Dendritic cell treated with granulocyte-macrophage colony-stimulating factor and Interleukin-4, amounts not matched to agents 40 ng/mL and 50 ng/mL, for 4 days (primary cell): ENCODE measurements around the gene CNGA3.
"Not testable (repeated sequence)": the region's sequence is repeated elsewhere in the genome, so short reads cannot be mapped to it uniquely, and the experiment has no call there.

Experiments used
- H3K27ac Mint-ChIP-seq: one replicate; pipeline ENCODE4 v1.8.0; 2022; ENCODE audit warnings: mild to moderate bottlenecking, mixed read lengths
- H3K27me3 Mint-ChIP-seq: one replicate; pipeline ENCODE4 v1.8.0; 2022; ENCODE audit warnings: mild to moderate bottlenecking, mixed read lengths
- H3K36me3 Mint-ChIP-seq: one replicate; pipeline ENCODE4 v1.8.0; 2022; ENCODE audit warnings: low read depth, mixed read lengths
- H3K4me1 Mint-ChIP-seq: one replicate; pipeline ENCODE4 v1.8.0; 2022; ENCODE audit warnings: low read depth, mixed read lengths
- H3K4me3 Mint-ChIP-seq: one replicate; pipeline ENCODE4 v1.8.0; 2022; ENCODE audit warnings: mild to moderate bottlenecking, moderate library complexity, mixed read lengths
- H3K9me3 Mint-ChIP-seq: one replicate; pipeline ENCODE4 v1.8.0; 2022; ENCODE audit warnings: mixed read lengths
- intact Hi-C: fragments of 100-400 bp; cut with micrococcal nuclease; formaldehyde crosslinking; loops from one replicate; pipeline ENCODE4 v1.15.0; 2022

Gene CNGA3

GRCh38 chr2:98311771-98312545, 34.3 kb upstream of the CNGA3 start:
- Mint-ChIP-seq H3K27me3 (peaks cover 47% of the 10 kb centered on the region), H3K9me3 (no peaks in the 10 kb centered on the region), H3K36me3 (no peaks in the 10 kb centered on the region), H3K27ac (no peak overlapping the region), H3K4me1 (no peaks in the 10 kb centered on the region), H3K4me3 (no peak overlapping the region)
- intact Hi-C loops, result no loop called here

DNA sequence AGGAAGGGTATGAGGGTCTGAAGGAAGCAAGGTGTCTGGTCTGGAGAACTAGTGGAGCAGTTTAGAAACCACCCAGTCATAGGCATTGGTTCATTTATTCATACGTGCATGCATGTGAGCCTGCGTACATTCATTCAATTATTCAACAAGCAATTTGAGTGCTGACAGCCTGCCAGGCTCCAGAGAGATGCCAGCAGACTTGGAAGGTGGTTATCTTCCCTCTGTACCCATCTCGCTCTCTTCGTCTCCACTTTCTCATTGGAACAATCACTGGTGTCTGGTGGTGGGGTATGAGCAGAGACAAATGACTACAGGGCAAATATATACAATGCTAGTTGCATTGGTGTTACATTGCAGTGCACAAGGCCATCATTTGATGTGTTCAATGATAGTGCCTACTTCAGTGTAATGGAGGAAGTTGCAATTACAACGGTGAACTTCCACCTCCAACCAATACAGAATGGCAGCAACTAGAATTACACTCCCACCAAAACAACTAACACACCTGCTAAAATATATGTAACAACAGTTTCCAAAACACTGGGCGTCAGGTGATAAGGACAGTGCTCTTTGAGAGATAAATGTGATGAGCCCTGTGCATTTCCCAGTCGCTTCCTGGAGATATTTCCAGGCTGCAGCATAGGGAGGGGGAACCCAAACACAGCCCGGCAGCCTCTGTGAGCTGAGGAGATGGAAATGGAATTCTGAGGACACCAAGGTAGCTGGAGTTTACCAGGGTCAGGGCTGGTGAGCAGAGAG, 32.6 kb upstream of the CNGA3 start:
- peaks cover 46% of the 10 kb centered on the region for H3K27me3 Mint-ChIP-seq
- H3K4me3 Mint-ChIP-seq, result no peak overlapping the region
- H3K9me3 Mint-ChIP-seq, result peaks cover 8% of the 10 kb centered on the region
- H3K4me1 Mint-ChIP-seq, result no peaks in the 10 kb centered on the region
- H3K36me3 Mint-ChIP-seq, result no peaks in the 10 kb centered on the region
- H3K27ac Mint-ChIP-seq, result no peak overlapping the region
- intact Hi-C loops, result no loop called here

- intact Hi-C loops, result no loop called here
- Mint-ChIP-seq H3K4me1 (no peaks in the 10 kb centered on the region), H3K27me3 (peaks cover 41% of the 10 kb centered on the region), H3K9me3 (peaks cover 14% of the 10 kb centered on the region), H3K27ac (no peak overlapping the region), H3K36me3 (no peaks in the 10 kb centered on the region), H3K4me3 (no peak overlapping the region)
These were observed 32.0 kb upstream of the CNGA3 start for GRCh38 chr2:98314251-98314650.

DNA sequence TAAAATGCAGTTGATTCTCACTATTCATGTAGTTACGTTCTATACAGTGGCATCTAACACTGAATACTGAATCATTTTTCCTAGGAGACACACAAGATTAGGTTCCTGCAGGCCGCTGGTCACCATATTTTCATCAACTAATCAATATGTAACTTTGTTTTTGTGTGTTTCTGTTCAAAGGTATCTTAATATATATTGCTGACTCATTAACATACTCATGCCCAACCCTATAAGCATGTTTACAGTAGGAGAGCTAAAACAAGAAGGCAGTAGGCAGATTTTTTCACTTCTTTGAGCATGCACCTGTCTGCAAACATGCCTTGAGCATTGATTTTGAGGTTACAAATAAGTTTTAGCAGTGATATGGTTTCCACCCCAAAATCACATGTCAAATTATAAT, 30.3 kb upstream of the CNGA3 start:
- Mint-ChIP-seq H3K36me3 (no peaks in the 10 kb centered on the region), H3K9me3 (peaks cover 31% of the 10 kb centered on the region), H3K27ac (no peak overlapping the region), H3K4me1 (no peaks in the 10 kb centered on the region), H3K4me3 (no peak overlapping the region), H3K27me3 (peaks cover 33% of the 10 kb centered on the region)
- intact Hi-C loops, result no loop called here

DNA sequence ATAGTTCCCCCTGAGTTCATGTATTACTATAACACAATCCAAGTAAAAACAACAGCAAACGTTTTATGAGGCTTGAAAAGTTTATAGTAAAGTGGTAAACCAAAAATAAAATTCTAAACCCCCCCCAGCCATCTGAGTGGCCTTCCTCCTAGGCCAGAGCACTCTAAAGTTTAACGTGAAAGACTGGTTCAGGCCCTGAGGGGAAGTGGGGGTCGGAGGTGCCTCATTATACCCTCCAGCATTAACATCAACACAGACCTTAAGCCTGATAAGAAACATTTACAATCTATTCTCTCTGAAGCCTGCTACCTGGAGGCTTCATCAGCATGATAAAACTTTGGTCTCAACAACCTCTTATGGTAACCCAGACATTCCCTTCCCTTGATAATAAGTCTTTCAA, 29.0 kb upstream of the CNGA3 start:
- H3K4me3 Mint-ChIP-seq, result no peak overlapping the region
- no peaks in the 10 kb centered on the region for H3K4me1 Mint-ChIP-seq
- H3K27me3 Mint-ChIP-seq, result peaks cover 24% of the 10 kb centered on the region
- no peak overlapping the region for H3K27ac Mint-ChIP-seq
- H3K36me3 Mint-ChIP-seq, result no peaks in the 10 kb centered on the region
- peaks cover 43% of the 10 kb centered on the region for H3K9me3 Mint-ChIP-seq
- intact Hi-C loops, result no loop called here

- H3K4me1 Mint-ChIP-seq, H3K36me3 Mint-ChIP-seq, H3K4me3 Mint-ChIP-seq, H3K27ac Mint-ChIP-seq, intact Hi-C loops: not testable (repeated sequence)
- Mint-ChIP-seq H3K27me3 (peaks cover 17% of the 10 kb centered on the region), H3K9me3 (peaks cover 61% of the 10 kb centered on the region)
These were observed 26.1 kb upstream of the CNGA3 start for GRCh38 chr2:98320171-98320570.

DNA sequence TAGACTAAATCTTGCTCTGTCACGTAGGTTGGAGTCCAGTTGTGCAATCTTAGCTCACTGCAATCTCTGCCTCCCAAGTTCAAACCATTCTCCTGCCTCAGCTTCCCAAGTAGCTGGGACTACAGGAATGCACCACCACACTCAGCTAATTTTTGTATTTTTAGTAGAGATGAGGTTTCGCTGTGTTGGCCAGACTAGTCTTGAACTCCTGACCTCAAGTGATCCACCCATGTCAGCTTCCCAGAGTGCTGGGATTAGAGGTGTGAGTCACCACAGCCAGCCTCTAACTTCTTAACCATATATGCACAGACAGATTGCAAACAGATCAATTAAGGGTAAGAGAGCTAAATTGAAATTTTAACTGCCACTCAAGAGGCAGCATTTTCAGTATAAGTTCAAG, 22.1 kb upstream of the CNGA3 start:
- Mint-ChIP-seq H3K27ac (no peak overlapping the region), H3K4me1 (no peaks in the 10 kb centered on the region), H3K36me3 (no peaks in the 10 kb centered on the region), H3K4me3 (no peak overlapping the region), H3K27me3 (peaks cover 20% of the 10 kb centered on the region), H3K9me3 (peaks cover 48% of the 10 kb centered on the region)
- intact Hi-C loops, result no loop called here

DNA sequence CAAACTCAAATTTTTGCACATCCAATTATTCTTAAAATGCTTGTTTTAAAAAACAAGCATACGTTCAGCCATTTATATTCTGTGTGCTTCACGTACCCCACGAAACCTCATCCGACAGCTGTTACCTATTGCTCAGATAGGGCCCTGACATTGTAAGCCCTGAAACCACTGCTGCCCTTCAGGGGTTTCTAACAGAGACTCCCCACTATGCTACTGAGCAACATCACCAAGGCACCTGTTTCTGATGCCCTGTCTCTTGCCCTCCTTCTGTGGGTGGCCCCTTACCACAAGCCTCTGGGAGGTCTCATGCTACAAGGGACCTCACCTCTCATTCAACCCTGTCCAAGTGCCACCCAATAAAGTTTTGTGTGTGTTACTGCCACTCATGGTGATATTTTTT, 18.5 kb upstream of the CNGA3 start:
- H3K27ac Mint-ChIP-seq, result no peak overlapping the region
- intact Hi-C loops, result no loop called here
- H3K36me3 Mint-ChIP-seq, result no peaks in the 10 kb centered on the region

DNA sequence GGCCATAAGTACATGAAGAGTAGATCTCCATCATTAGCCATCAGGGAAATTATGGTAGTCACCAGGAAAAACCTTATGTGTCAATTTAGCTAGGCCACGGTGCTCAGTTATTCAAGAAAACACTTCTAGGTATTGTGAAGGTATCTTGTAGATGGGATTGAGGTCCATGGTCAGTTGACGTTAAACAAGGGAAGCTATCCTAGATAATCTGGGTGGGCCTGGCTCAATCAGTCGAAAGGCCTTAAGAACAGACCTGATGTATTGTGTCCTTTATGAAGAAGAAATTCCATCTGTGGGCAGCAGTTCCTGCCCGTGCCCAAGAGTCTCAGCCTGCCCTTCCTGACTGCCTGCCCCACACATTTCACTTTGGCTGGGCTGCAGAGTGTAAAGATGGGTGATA, 16.7 kb upstream of the CNGA3 start:
- Mint-ChIP-seq H3K36me3 (no peaks in the 10 kb centered on the region), H3K27ac (no peak overlapping the region), H3K27me3 (peaks cover 28% of the 10 kb centered on the region), H3K9me3 (no peaks in the 10 kb centered on the region), H3K4me1 (no peaks in the 10 kb centered on the region), H3K4me3 (no peak overlapping the region)
- intact Hi-C loops, result no loop called here

More for the DNA sequence above, 18.5 kb upstream of the CNGA3 start:
- Mint-ChIP-seq H3K4me1 (no peaks in the 10 kb centered on the region), H3K27me3 (peaks cover 28% of the 10 kb centered on the region), H3K4me3 (no peak overlapping the region), H3K9me3 (peaks cover 12% of the 10 kb centered on the region)

GRCh38 chr2:98332989-98333388, 13.3 kb upstream of the CNGA3 start:
- Mint-ChIP-seq H3K36me3 (no peaks in the 10 kb centered on the region), H3K9me3 (no peaks in the 10 kb centered on the region), H3K27me3 (peaks cover 33% of the 10 kb centered on the region), H3K4me3 (no peak overlapping the region), H3K4me1 (no peaks in the 10 kb centered on the region), H3K27ac (no peak overlapping the region)
- intact Hi-C loops, result no loop called here

DNA sequence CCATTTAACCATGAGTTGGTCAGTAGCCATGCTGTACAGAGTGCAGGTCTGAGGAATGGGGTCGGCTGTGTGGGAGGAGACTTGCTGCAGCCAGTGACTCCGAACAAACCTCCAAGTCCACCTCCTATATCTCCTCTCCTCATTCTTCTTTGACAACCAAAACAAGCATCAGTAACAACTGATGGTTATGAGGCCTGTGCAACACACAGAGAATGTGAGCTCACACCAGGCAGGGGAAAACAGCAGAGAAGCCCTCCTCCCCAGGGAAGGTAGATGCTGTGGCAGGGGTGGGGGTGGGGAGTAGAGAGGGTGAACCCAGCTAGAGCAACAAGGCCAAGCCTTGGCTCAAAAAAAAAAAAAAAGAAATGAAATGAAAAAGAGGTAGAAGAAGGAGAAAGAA, 12.3 kb upstream of the CNGA3 start:
- H3K9me3 Mint-ChIP-seq, result no peaks in the 10 kb centered on the region
- H3K36me3 Mint-ChIP-seq, result no peaks in the 10 kb centered on the region
- H3K4me1 Mint-ChIP-seq, result no peaks in the 10 kb centered on the region
- H3K27ac Mint-ChIP-seq, result no peak overlapping the region
- intact Hi-C loops, result no loop called here
- peaks cover 37% of the 10 kb centered on the region for H3K27me3 Mint-ChIP-seq
- H3K4me3 Mint-ChIP-seq, result no peak overlapping the region

- intact Hi-C loops, result no loop called here
- Mint-ChIP-seq H3K4me3 (no peak overlapping the region), H3K4me1 (no peaks in the 10 kb centered on the region), H3K9me3 (no peaks in the 10 kb centered on the region), H3K27ac (no peak overlapping the region), H3K36me3 (no peaks in the 10 kb centered on the region), H3K27me3 (peaks cover 43% of the 10 kb centered on the region)
These were observed 11.7 kb upstream of the CNGA3 start for GRCh38 chr2:98334439-98335078.

DNA sequence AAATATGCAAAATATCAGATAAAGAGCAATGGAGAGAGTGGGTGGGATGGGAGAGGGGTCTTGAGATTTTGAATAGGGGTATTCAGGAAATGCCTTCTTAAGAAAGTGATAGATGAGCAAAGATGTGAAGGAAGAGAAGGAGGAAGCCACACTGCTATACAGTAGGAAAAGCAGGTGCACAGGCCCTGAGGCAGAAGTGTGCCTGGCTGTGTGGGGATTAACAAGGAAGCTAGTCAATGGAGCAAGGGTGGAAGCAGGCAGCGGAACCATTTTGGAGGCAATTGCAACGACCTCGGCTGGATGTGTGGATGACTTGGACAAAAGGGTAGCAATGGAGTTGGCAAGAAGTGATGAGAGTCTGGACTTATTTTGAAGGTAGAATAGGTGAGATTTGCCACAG, 11.0 kb upstream of the CNGA3 start:
- H3K9me3 Mint-ChIP-seq, result no peaks in the 10 kb centered on the region
- H3K27me3 Mint-ChIP-seq, result peaks cover 42% of the 10 kb centered on the region
- no peak overlapping the region for H3K4me3 Mint-ChIP-seq
- H3K27ac Mint-ChIP-seq, result no peak overlapping the region
- intact Hi-C loops, result no loop called here
- no peaks in the 10 kb centered on the region for H3K4me1 Mint-ChIP-seq
- no peaks in the 10 kb centered on the region for H3K36me3 Mint-ChIP-seq

GRCh38 chr2:98341241-98341640, 5.0 kb upstream of the CNGA3 start:
- H3K4me3 Mint-ChIP-seq, result no peak overlapping the region
- H3K4me1 Mint-ChIP-seq, result peaks cover 3% of the 10 kb centered on the region
- H3K27me3 Mint-ChIP-seq, result peaks cover 55% of the 10 kb centered on the region
- no peaks in the 10 kb centered on the region for H3K9me3 Mint-ChIP-seq
- no peaks in the 10 kb centered on the region for H3K36me3 Mint-ChIP-seq
- H3K27ac Mint-ChIP-seq, result no peak overlapping the region
- intact Hi-C loops, result no loop called here
